Measurements from ENCODE around the gene ERC2. TPM values are rescaled to one million over a fixed set of nuclear protein-coding genes. Genes with fewer than 3 reads are reported as not detected.
A peak's percentile ranks its signal among the peaks of the same experiment; 100 is the strongest.

The ERC2 gene
- total and polyA plus RNA-seq, 11 donors, result 0.16 to 3.8 (median 1.6) TPM

- intact Hi-C loops (cut with DNase I), result no loop called here
- no peak for ATAC-seq
- WGBS, 4 donors, result 49 to 70% (median 54%) methylated on average over 2 of the region's 2 CpGs
These were observed 503.7 kb downstream of the ERC2 start for GRCh38 chr3:55964491-55964985.

GRCh38 chr3:55963601-55964000, 504.7 kb downstream of the ERC2 start:
- intact Hi-C loops (cut with DNase I), result no loop called here
- peaks cover 0 to 3% (median 0%) of the 10 kb centered on the region in 12 donors for H3K9me3 ChIP-seq
- no peaks in the 10 kb centered on the region for H3K4me1 ChIP-seq
- peaks cover 0 to 2% (median 0%) of the 10 kb centered on the region in 9 donors for H3K27me3 ChIP-seq
- H3K4me3 ChIP-seq, result no peak overlapping the region
- TF ChIP-seq POLR2A (IDR thresholded peaks at IDR 0.05), result no peak
- no peak for TF ChIP-seq CTCF (IDR thresholded peaks at IDR 0.05)
- ATAC-seq (no peak), DNase-seq (no peak)
- WGBS, 4 donors, result 77 to 82% (median 80%) methylated on average over 6 of the region's 6 CpGs
- no peaks in the 10 kb centered on the region for H3K36me3 ChIP-seq
- H3K27ac ChIP-seq, result no peak overlapping the region

More at GRCh38 chr3:55964491-55964985, 503.7 kb downstream of the ERC2 start:
- H3K27ac ChIP-seq, result no peak overlapping the region
- TF ChIP-seq CTCF (IDR thresholded peaks at IDR 0.05), result no peak
- TF ChIP-seq POLR2A (IDR thresholded peaks at IDR 0.05), result no peak
- no peak overlapping the region for H3K4me3 ChIP-seq
- peaks cover 0 to 3% (median 0%) of the 10 kb centered on the region in 12 donors for H3K9me3 ChIP-seq
- no peaks in the 10 kb centered on the region for H3K4me1 ChIP-seq
- H3K27me3 ChIP-seq, result no peaks in the 10 kb centered on the region
- no peaks in the 10 kb centered on the region for H3K36me3 ChIP-seq
- no peak for DNase-seq

- peaks cover 0 to 8% (median 0%) of the 10 kb centered on the region in 9 donors for H3K27me3 ChIP-seq
- no peaks in the 10 kb centered on the region for H3K36me3 ChIP-seq
- TF ChIP-seq POLR2A (IDR thresholded peaks at IDR 0.05) (no peak), CTCF (IDR thresholded peaks at IDR 0.05) (no peak)
- H3K4me3 ChIP-seq, result no peak overlapping the region
- no peaks in the 10 kb centered on the region for H3K9me3 ChIP-seq
- H3K27ac ChIP-seq, result no peak overlapping the region
- H3K4me1 ChIP-seq, result no peaks in the 10 kb centered on the region
- intact Hi-C loops (cut with DNase I), result no loop called here
- ATAC-seq (no peak), DNase-seq (no peak)
- WGBS, 4 donors, result 74 to 97% (median 86%) methylated on average over 7 of the region's 7 CpGs
These were observed 508.7 kb downstream of the ERC2 start for GRCh38 chr3:55959471-55960080.

- Histone ChIP-seq H3K27me3 (peaks cover 0 to 8% (median 0%) of the 10 kb centered on the region in 9 donors), H3K27ac (no peak overlapping the region), H3K4me1 (no peaks in the 10 kb centered on the region), H3K9me3 (no peaks in the 10 kb centered on the region), H3K4me3 (no peak overlapping the region), H3K36me3 (no peaks in the 10 kb centered on the region)
- TF ChIP-seq POLR2A (IDR thresholded peaks at IDR 0.05), result no peak
- TF ChIP-seq CTCF (IDR thresholded peaks at IDR 0.05), result no peak
- WGBS, 4 donors, result 63 to 100% (median 95%) methylated on average over 1 to 8 of the region's 8 CpGs
- intact Hi-C loops (cut with DNase I), result no loop called here
- DNase-seq (no peak), ATAC-seq (peak in 1 of 4 donors; percentile 16)
These were observed 509.7 kb downstream of the ERC2 start for GRCh38 chr3:55958605-55959004.

Measured in heart left ventricle (tissue), 16 donors.